ENCODE measurements around the gene FAM221B.

FAM221B gene

DNA sequence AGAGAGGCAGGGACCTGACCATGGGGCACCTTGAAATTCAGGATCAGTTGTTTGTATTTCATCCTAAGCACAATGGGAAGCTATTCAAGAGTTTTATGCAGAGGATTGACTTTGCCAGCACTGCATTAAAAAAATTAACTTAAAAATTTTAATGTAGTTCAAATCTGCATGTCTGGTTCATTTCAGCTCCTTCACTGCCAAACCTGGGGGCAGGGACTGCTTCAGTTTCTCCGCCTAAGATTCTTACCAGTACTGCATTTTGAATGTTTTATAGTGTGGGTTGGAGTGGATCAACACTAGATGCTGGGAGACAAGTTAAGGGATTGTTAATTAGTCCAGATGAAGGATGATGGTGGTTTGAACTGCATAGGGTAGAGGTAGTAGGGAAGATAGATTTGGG is 58.8 kb downstream of the FAM221B start:
- TF ChIP-seq CTCF (IDR thresholded peaks at IDR 0.05; ENCODE audit: borderline replicate concordance, insufficient read depth, low read depth, low read length), result no peak
- no peak overlapping the region for H3K4me3 ChIP-seq (ENCODE audit: low read depth, low read length)

- H3K4me3 ChIP-seq (ENCODE audit: low read depth, low read length), result no peak overlapping the region
- TF ChIP-seq CTCF (IDR thresholded peaks at IDR 0.05; ENCODE audit: borderline replicate concordance, insufficient read depth, low read depth, low read length), result no peak
These were observed 61.1 kb downstream of the FAM221B start for GRCh38 chr9:35767458-35767857.

DNA sequence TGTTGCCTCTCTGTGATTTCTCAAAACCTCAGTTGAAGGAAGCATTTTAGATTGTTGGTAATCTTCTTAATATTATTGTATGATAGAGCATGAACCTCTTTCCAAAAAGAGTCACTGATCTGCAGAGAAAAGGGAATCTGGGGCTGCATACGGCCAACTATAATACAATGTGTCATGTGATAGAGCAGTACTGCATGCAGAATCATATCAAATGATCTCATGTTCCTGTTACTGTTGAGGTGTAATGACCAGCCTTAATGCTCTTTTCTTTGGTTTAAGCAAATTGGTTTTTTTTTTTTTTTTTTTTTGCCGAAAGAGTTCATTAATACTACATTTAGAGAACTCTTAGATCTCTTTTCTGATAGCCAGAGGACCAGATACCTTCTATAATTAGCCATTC is 61.5 kb downstream of the FAM221B start:
- H3K4me3 ChIP-seq (ENCODE audit: low read depth, low read length), result no peak overlapping the region
- no peak for TF ChIP-seq CTCF (IDR thresholded peaks at IDR 0.05; ENCODE audit: borderline replicate concordance, insufficient read depth, low read depth, low read length)

Data from GM12875 (cell line).